ENCODE data around the gene EXOSC5. TPM values are rescaled to one million over a fixed set of nuclear protein-coding genes. Genes with fewer than 3 reads are reported as not detected.

Gene EXOSC5
- total and polyA plus RNA-seq, 12 donors = 10.6 to 43.8 (median 13.7) TPM

DNA sequence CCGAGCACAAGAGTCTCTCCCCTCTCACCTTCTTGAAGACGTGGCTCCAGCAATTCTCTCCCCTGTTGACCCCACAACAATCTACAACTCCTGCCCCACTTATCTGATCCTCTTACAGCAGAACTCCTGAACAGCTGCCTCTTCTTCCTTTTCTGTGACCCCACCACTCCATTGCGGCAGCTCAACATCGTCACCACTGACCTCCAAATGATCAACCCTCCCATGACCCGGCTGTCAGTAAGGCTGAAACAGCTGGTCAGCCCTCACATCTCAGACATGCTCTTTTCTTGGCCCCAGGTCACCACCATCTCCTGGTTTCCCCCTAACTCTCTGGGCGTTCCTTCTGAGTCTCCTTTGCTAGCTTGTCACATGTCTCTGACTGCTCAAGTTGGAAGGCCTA is 1.8 kb downstream of the EXOSC5 start:
- H3K9me3 ChIP-seq = no peaks in the 10 kb centered on the region
- no peaks in the 10 kb centered on the region for H3K27me3 ChIP-seq
- DNase-seq (no peak), ATAC-seq (no peak)
- H3K4me3 ChIP-seq = no peak overlapping the region
- peaks cover 0 to 23% (median 13%) of the 10 kb centered on the region in 9 donors for H3K36me3 ChIP-seq
- 68 to 75% methylated on average over 6 of the region's 6 CpGs for WGBS, 2 donors
- TF ChIP-seq, protein P1, sequence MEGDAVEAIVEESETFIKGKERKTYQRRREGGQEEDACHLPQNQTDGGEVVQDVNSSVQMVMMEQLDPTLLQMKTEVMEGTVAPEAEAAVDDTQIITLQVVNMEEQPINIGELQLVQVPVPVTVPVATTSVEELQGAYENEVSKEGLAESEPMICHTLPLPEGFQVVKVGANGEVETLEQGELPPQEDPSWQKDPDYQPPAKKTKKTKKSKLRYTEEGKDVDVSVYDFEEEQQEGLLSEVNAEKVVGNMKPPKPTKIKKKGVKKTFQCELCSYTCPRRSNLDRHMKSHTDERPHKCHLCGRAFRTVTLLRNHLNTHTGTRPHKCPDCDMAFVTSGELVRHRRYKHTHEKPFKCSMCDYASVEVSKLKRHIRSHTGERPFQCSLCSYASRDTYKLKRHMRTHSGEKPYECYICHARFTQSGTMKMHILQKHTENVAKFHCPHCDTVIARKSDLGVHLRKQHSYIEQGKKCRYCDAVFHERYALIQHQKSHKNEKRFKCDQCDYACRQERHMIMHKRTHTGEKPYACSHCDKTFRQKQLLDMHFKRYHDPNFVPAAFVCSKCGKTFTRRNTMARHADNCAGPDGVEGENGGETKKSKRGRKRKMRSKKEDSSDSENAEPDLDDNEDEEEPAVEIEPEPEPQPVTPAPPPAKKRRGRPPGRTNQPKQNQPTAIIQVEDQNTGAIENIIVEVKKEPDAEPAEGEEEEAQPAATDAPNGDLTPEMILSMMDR (IDR thresholded peaks at IDR 0.05) = no peak
- intact Hi-C loops (cut with DNase I) = loop anchor here in 5 of 10 donors (2.0 to 5.0 kb wide), 4 partner anchors 31 to 47 kb away; partner anchors contain the start of genes DMAC2 (in 2 of the 5), B9D2 (in 1 of the 5) and ERICH4 (in 1 of the 5)
- H3K4me1 ChIP-seq = peaks cover 14 to 35% (median 26%) of the 10 kb centered on the region in 9 donors
- H3K27ac ChIP-seq = no peak overlapping the region

DNA sequence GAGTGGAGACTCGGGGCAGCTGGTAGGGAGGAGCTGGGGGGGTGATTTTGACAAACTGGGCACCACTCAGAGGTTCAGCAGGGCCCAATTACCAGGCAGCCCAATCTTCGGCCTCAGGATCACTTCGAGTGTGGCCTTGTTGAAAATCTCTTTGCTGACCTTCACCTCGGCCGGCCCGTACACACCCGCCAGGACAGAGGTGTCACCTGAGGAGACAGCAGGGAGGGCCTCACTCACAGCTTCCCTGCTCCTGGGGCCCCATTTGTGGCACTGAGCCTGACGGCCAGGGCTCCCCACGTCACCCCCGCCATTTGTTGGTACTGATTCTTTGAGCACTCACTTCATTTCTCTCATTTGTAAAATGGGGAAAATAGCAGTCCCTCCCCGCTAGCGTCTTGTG is 4.4 kb downstream of the EXOSC5 start:
- Histone ChIP-seq H3K27ac (no peak overlapping the region), H3K4me3 (no peak overlapping the region), H3K36me3 (peaks cover 0 to 46% (median 15%) of the 10 kb centered on the region in 9 donors), H3K27me3 (no peaks in the 10 kb centered on the region), H3K4me1 (peaks cover 3 to 15% (median 12%) of the 10 kb centered on the region in 9 donors), H3K9me3 (no peaks in the 10 kb centered on the region)
- 68 to 74% methylated on average over 12 of the region's 12 CpGs for WGBS, 2 donors
- DNase-seq = no peak
- no peak for ATAC-seq
- TF ChIP-seq, protein P1 (IDR thresholded peaks at IDR 0.05) = no peak
- intact Hi-C loops (cut with DNase I) = loop anchor here in 1 of 10 donors (5.0 kb wide), 1 partner anchor 35 kb away; no protein-coding TSS in a partner anchor

DNA sequence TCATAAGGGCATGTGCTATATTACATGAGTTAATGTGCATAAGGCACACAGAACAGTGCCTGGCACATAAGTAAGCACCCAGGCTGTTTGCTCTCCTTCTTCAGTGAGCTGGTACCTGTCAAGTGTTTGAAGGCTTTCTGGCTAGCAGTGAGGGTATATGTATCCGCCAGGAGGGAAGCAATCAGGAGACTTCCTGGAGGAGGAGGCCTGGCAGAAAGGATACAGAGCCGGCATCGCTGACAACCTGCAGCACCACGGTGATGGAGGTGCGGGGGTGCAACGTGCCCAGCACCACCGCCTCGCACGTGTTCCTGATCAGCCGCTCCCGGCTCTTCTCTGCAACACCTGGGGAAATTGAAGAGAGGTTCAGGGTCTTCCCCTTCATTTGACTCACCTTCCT is 5.5 kb downstream of the EXOSC5 start:
- ATAC-seq (no peak), DNase-seq (no peak)
- no peak overlapping the region for H3K27ac ChIP-seq
- TF ChIP-seq, protein P1 (IDR thresholded peaks at IDR 0.05) = no peak
- H3K4me3 ChIP-seq = no peak overlapping the region
- no peaks in the 10 kb centered on the region for H3K9me3 ChIP-seq
- peaks cover 0 to 10% (median 8%) of the 10 kb centered on the region in 9 donors for H3K4me1 ChIP-seq
- H3K27me3 ChIP-seq = no peaks in the 10 kb centered on the region
- intact Hi-C loops (cut with DNase I) = loop anchor here in 1 of 10 donors (5.0 kb wide), 1 partner anchor 34 kb away; no protein-coding TSS in a partner anchor
- H3K36me3 ChIP-seq = peaks cover 0 to 58% (median 20%) of the 10 kb centered on the region in 9 donors
- WGBS, 2 donors = 88 to 93% methylated on average over 11 of the region's 11 CpGs

DNA sequence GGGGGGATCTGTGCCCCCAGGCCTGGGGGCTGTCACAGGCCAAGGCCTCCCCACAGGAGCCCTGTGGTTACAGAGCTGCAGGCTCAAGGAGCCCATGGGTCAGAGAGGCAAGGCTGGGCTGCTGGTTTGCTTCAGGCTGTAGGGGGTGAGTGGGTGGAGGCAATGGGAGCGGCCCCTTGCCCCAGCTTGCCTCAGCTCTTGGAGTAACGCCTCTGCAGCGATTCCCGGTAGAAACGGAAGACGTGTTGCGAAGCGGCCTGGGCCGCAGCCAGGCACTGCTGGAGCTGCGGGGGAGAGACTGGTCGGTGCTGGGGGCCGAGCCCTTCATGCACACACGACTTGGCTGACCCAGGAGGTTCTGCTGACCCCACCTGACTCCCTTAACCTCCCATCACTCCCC is 10.7 kb downstream of the EXOSC5 start:
- no peak overlapping the region for H3K27ac ChIP-seq
- ATAC-seq (peak in 5 of 8 donors; percentile 16 to 65 (median 33)), DNase-seq (no peak)
- no peaks in the 10 kb centered on the region for H3K9me3 ChIP-seq
- intact Hi-C loops (cut with DNase I) = no loop called here
- H3K27me3 ChIP-seq = no peaks in the 10 kb centered on the region
- H3K4me1 ChIP-seq = no peaks in the 10 kb centered on the region
- 85 to 86% methylated on average over 13 of the region's 13 CpGs for WGBS, 2 donors
- H3K4me3 ChIP-seq = no peak overlapping the region
- TF ChIP-seq, protein P1 (IDR thresholded peaks at IDR 0.05) = no peak
- peaks cover 0 to 83% (median 19%) of the 10 kb centered on the region in 9 donors for H3K36me3 ChIP-seq
